CD4-positive, alpha-beta T cell treated with Interleukin-6 at 100 ng/mL for 8 hours (primary cell): ENCODE data around the gene PRKAR1B.

Experiments
- DNase-seq: peaks from one replicate; pipeline ENCODE4 v3.0.0-alpha.2; 2020; ENCODE audit warnings: mixed read lengths, low spot score

Gene PRKAR1B

GRCh38 chr7:602341-603141 lies 124.5 kb downstream of the PRKAR1B start:
- no peak for DNase-seq

- DNase-seq, result peak; percentile 69
These were observed 125.3 kb downstream of the PRKAR1B start for GRCh38 chr7:601595-602340.

DNA sequence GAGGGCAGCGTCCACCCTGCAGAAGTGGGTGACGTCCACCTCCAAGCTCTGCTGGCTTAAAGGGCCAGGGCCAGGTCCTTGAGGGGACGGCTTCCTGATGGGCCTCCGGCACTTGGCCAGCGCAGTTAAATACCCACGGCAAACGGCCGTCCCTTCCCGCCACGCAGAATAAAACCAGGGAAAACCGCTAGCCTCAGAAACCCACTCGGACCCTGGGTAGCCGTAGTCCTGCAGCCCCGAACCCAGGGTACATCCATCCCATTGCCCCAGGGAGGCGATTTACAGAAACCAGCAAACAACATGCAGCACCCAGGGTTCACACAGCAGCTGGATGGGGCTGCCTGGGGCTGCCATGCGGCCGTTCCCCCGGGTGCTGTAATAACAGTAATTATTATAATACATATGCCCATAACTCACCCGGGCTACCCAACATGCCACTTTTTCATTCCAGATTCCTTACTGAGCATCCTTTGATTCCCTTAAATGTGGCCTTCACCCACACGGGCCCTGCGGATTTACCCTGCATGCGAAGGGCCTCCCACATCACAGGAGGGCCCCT lies 126.0 kb downstream of the PRKAR1B start:
- no peak for DNase-seq

GRCh38 chr7:600149-601035 lies 126.7 kb downstream of the PRKAR1B start:
- DNase-seq, result no peak

DNA sequence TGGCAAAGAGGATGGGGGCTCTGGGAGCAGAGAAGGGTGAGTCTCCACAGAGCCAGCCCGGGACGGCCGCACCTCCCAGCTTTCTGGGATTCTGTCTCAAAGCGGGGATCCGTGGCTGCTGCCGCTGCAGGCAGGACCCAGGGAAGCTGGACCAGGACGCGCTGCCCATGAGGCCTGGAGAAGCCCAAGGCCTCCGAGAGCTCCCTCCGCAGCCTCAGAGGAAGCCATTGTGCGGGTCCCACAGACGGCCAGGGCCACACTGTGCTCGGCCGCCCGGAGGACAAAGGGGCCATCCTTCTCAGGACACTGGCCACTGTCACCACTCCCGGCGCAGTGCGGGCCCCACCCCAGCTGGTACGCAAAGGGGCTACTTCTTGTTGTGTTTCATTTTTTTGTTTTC lies 128.2 kb downstream of the PRKAR1B start:
- DNase-seq, result no peak

- DNase-seq, result no peak
These were observed 129.5 kb downstream of the PRKAR1B start for GRCh38 chr7:597348-598178.

DNA sequence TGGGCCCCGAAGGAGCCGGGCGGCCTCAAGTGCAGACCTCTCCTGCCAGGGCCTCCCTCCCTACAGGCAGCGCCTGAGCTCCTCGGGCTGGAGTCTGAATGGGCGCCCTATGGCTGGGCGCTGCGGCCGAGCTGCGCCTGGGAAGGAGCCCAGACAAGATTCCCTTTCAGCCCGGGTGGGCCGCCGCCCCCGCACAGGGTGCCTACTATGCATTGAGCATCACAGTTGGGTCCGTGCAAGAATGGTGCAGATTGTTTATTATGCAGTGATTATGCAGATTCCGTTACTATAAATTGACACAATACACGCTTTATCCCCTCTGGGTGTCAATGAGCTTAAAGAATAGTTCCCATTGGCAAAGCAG lies 130.3 kb downstream of the PRKAR1B start:
- no peak for DNase-seq

DNA sequence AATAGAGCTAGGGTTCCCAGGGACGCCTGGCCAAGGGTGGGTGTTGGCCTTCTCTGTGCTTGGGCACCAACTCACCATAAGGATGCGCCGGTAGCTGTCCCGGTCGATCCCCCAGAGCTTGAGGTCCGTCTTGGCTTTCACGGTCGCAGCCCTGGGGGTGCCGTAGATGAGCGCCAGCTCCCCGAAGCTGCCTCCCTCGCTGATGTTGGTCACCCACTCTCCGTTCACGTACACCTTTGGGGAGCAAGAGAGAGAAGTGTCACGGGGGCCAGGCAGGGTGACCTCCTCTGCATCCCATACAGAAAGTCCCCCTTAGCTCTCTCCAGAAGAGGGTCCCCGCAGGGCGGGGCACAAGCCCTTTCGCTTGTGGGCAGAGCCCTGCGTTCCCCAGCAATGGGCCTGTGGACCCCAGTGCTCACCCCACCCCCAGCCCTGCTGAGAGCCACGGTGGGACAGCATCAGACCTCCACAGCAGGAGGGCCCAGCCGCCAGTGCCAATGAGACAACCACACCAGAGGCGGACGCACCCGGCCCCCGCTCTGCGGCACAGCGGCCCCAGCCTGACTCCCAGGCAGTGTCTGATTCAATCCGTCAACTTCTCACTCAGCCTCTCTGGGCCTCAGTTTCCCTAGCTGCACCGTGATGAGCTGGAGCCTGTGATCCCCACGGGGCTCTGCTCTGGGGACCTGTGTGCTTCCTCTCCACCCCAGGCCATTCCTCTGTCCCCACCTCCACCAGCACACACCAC lies 130.8 kb downstream of the PRKAR1B start:
- DNase-seq, result no peak

GRCh38 chr7:595621-596010 lies 131.5 kb downstream of the PRKAR1B start:
- no peak for DNase-seq

- DNase-seq, result no peak
These were observed 132.0 kb downstream of the PRKAR1B start for GRCh38 chr7:594920-595620.

DNA sequence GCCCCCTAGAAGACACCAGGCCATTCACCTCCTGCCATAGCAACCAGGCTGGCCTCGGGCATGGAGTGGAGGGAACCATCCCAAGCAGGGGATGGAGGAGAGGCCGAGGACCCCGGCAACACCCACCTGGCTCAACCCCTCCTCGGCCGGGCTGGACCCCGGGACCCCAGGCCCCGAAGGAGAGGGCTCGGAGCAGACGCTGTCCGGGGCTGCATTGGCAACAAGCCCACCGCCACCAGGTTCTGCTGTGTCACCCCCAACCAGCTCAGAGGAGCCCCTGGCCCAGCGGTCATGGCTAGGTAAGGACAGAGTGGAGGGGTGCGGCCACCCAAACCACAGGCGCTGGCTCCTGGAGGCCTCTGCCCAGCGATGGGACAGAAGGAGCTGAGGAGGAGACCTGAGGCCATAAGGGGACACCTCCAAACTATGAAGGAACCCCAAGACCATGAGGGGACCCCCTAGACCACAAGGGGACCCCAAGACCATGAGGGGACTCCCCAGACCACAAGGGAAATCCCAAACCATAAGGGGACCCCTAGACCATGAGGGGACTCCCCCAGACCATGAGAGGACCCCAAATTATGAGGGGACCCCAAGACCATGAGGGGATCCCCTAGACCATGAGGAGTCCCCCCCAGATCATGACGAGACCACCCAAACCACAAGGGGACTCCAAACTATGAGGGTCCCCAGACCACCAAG lies 132.7 kb downstream of the PRKAR1B start:
- no peak for DNase-seq

- DNase-seq, result no peak
These were observed 133.6 kb downstream of the PRKAR1B start for GRCh38 chr7:593324-594115.

DNA sequence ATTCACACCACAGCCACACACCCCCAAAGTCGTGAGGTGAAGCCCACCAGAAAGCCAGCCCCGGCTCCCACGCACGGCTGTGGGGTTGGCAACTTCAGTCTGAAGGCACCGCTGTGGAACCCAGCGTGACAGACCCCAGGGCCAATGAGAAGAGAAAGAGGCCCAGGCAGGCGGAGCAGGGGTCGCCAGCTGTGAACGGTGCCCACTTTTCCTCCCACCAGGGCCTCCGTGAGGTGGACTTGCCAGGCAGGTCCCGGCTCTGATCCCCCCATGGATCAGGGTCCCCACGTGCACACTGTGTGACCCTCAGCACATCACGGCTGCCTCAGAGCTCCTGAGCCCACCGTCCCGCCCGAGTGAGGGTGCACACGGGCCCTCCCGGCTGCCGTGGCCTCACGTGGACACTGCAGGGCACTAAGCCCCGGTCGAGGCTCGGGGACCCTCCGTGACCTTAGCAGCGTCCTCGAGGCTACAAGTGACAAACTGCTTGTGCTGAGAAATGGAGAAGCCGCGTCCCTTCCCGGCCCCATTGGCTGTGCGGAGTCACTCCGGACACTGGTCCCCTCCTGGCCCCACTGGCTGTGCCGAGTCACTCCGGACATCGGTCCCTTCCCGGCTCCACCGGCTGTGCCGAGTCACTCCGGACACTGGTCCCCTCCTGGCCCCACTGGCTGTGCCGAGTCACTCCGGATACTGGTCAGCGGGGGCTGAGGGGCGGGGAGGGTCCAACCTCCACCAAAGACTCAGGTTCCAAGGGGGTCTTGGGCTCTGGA lies 135.0 kb downstream of the PRKAR1B start:
- DNase-seq, result no peak

- no peak for DNase-seq
These were observed 136.1 kb downstream of the PRKAR1B start for GRCh38 chr7:590731-591551.

DNA sequence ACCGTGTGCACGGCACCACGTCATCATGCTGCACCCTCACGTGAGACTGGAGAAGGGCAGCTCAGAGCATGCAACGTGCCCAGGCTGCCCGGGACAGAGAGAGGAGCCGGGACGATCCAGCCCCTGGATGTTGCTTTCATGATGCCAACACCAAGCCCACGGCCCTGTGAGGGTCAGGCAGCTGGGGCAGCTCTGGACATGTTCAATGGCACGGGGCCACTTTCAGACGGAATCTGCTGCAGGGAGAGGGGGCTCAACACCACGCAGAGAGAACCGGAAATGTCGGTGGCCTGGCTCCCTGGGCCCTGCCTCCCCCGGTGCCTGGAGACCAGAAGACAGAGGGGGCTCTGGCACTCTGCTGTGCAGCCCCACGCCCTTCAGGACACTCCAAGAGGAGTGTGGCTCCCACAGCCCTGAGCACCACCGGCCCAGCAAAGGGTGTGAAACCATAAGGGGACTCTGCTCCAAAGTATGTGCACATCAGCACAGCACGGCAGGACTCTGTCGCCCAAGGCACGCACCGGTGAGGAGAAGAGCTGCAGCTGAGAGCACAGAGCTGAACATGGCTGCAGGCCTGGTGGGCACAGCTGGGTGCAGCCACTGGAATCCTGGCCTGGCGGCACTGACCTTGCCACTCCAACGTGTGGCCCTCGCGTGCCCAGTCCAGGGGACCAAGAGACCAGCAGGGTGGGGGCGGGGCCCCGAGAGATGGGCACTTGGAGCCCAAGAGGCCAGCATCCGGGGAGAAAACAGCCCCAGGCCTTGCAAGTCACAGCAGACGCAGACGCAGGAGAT lies 137.1 kb downstream of the PRKAR1B start:
- DNase-seq, result no peak

DNA sequence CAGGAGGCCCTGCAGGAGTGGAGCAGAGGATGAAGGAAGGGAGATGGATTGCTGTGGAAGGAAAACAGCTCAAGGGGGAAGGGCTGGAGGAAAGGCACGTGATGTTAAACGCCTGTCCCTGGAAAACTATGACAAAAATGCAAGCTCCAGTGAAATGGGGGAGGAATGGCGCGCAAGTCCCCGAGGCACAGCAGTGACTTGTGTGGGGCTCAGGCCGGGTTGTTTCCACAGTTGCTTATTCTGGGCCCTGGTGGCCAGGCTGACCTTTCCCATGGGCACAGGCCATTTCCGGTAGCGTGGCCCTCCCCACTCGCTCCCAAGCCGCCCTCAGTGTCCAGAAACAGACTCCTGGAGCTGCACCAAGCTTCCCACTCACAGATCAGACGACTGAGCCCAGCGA lies 139.3 kb downstream of the PRKAR1B start:
- DNase-seq, result no peak
